ENCODE measurements around the gene LRMDA. TPM values are rescaled to one million over a fixed set of nuclear protein-coding genes. Genes with fewer than 3 reads are reported as not detected.

LRMDA gene
- total RNA-seq, 1 experiment from 2014 or later, result 4.8 TPM

- Histone ChIP-seq H3K27me3 (ENCODE audit: insufficient read depth, low read length) (peaks cover 18% of the 10 kb centered on the region; the same call in 1 of the 2 replicates), H3K36me3 (ENCODE audit: control insufficient read depth in 1 of 2, insufficient read depth in 2 of 2, low read length in 2 of 2) (no peaks in the 10 kb centered on the region), H3K79me2 (ENCODE audit: insufficient read depth, low read length) (no peaks in the 10 kb centered on the region), H3K9ac (ENCODE audit: low read length) (no peak overlapping the region), H3K27ac (ENCODE audit: low read depth, low read length) (no peak overlapping the region), H2AFZ (ENCODE audit: low read depth, low read length, poor library complexity, severe bottlenecking) (no peak overlapping the region), H3K9me3 (ENCODE audit: control insufficient read depth in 1 of 2, insufficient read depth in 1 of 2, low read depth in 1 of 2, low read length in 2 of 2) (no peaks in the 10 kb centered on the region), H4K20me1 (ENCODE audit: insufficient read depth) (no peaks in the 10 kb centered on the region), H3K4me2 (ENCODE audit: low read length) (no peak overlapping the region), H3K9me2 (ENCODE audit: insufficient read depth) (no peaks in the 10 kb centered on the region), H3K4me3 (replicated peaks in 1 of 2; ENCODE audit: low read depth in 1 of 2, low read length in 2 of 2) (no peak overlapping the region), H3K4me1 (ENCODE audit: control insufficient read depth in 1 of 2, insufficient read depth in 2 of 2, low read length in 2 of 2) (no peaks in the 10 kb centered on the region)
- TF ChIP-seq ZNF274 (IDR thresholded peaks at IDR 0.05; ENCODE audit: low read depth, low read length) (no peak), CBX3 (IDR thresholded peaks at IDR 0.05; ENCODE audit: low read depth) (no peak), RAD21 (IDR thresholded peaks at IDR 0.05; ENCODE audit: low read depth) (no peak), JUND (IDR thresholded peaks at IDR 0.05) (no peak), SIN3A (IDR thresholded peaks at IDR 0.05; ENCODE audit: low read depth) (no peak), POLR2AphosphoS5 (IDR thresholded peaks at IDR 0.05; ENCODE audit: low read depth, low read length) (no peak), EGR1 (IDR thresholded peaks at IDR 0.05; ENCODE audit: low read depth) (no peak), CEBPB (IDR thresholded peaks at IDR 0.05; ENCODE audit: low read depth) (no peak), ZBTB33 (IDR thresholded peaks at IDR 0.05; ENCODE audit: extremely low read depth, insufficient replicate concordance, low read length) (no peak), ZFX (IDR thresholded peaks at IDR 0.05) (no peak), POLR2A (IDR thresholded peaks at IDR 0.05; ENCODE audit: borderline replicate concordance, extremely low read depth, insufficient read depth, insufficient read length) (no peak), EZH2phosphoT487 (IDR thresholded peaks at IDR 0.05; ENCODE audit: borderline replicate concordance) (no peak), TCF7L2 (IDR thresholded peaks at IDR 0.05; ENCODE audit: borderline replicate concordance, extremely low read depth, insufficient read depth, insufficient read length) (no peak), ELF1 (IDR thresholded peaks at IDR 0.05; ENCODE audit: borderline replicate concordance, low read depth) (no peak), EZH2 (IDR thresholded peaks at IDR 0.05) (no peak), YY1 (IDR thresholded peaks at IDR 0.05; ENCODE audit: extremely low read depth, insufficient replicate concordance, low read depth, low read length) (no peak)
- TF ChIP-seq, protein P1, sequence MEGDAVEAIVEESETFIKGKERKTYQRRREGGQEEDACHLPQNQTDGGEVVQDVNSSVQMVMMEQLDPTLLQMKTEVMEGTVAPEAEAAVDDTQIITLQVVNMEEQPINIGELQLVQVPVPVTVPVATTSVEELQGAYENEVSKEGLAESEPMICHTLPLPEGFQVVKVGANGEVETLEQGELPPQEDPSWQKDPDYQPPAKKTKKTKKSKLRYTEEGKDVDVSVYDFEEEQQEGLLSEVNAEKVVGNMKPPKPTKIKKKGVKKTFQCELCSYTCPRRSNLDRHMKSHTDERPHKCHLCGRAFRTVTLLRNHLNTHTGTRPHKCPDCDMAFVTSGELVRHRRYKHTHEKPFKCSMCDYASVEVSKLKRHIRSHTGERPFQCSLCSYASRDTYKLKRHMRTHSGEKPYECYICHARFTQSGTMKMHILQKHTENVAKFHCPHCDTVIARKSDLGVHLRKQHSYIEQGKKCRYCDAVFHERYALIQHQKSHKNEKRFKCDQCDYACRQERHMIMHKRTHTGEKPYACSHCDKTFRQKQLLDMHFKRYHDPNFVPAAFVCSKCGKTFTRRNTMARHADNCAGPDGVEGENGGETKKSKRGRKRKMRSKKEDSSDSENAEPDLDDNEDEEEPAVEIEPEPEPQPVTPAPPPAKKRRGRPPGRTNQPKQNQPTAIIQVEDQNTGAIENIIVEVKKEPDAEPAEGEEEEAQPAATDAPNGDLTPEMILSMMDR (IDR thresholded peaks at IDR 0.05 in 2 of 3, conservative IDR thresholded peaks at IDR 0.05 in 1 of 3; ENCODE audit: borderline replicate concordance in 1 of 3, insufficient read depth in 1 of 3, low read depth in 2 of 3, low read length in 2 of 3), result no peak
- intact Hi-C loops (cut with micrococcal nuclease), result no loop called here
- ATAC-seq (no peak), DNase-seq (ENCODE audit: low read depth, low spot score) (no peak)
- POLR2A ChIA-PET, result no interaction called here
- RAD21 ChIA-PET (ENCODE audit: low non-redundant PET in 1 of 2, low total read pairs in 2 of 2, uncharacterized antibody in 2 of 2, unreplicated experiment in 2 of 2), result no interaction called here
- CTCF ChIA-PET, result no interaction called here
- BruUV-seq (replicated peaks), result no TSS peak
Observed at GRCh38 chr10:76119515-76119914, 688.1 kb downstream of the LRMDA start.

All from HCT116 (cell line).